Astrocyte (in vitro differentiated cells and primary cell): ENCODE data around the gene PRR15L. TPM values are rescaled to one million over a fixed set of nuclear protein-coding genes. Genes with fewer than 3 reads are reported as not detected.

Experiments used
- DNase-seq: peaks from one replicate; pipeline ENCODE4 v3.0.0-alpha.2; 2010; ENCODE audit warnings: low read depth
- FAIRE-seq: peaks from 2 replicates; lab custom pipeline; 2011; peaks lifted over from hg19 to GRCh38; lab: Jason Lieb, UNC
- H2AFZ ChIP-seq: 2 replicates; pipeline ENCODE4 v1.6.0; 2012; ENCODE audit warnings: low read depth, low read length, inconsistent platforms
- H3K27ac ChIP-seq: 2 replicates; pipeline ENCODE4 v1.5.1; 2011; ENCODE audit warnings: low read depth, low read length, inconsistent platforms
- H3K27me3 ChIP-seq: 2 replicates; pipeline ENCODE4 v1.6.0; 2011; ENCODE audit warnings: low read length, inconsistent platforms; ENCODE audit not compliant: insufficient read depth
- H3K36me3 ChIP-seq: 2 replicates; pipeline ENCODE4 v1.5.1; 2011; ENCODE audit warnings: low read length, inconsistent platforms; ENCODE audit not compliant: insufficient read depth
- H3K4me1 ChIP-seq: 2 replicates; pipeline ENCODE4 v1.5.1; 2011; ENCODE audit warnings: low read length, inconsistent platforms; ENCODE audit not compliant: insufficient read depth
- H3K4me2 ChIP-seq: 2 replicates; pipeline ENCODE4 v1.6.0; 2012; ENCODE audit warnings: low read length, inconsistent platforms
- H3K4me3 ChIP-seq: 2 replicates; pipeline ENCODE4 v1.5.1; 2011; ENCODE audit warnings: low read depth, mild to moderate bottlenecking, low read length, inconsistent platforms; ENCODE audit not compliant: insufficient read depth
- H3K79me2 ChIP-seq: 2 replicates; pipeline ENCODE4 v1.6.0; 2012; ENCODE audit warnings: mild to moderate bottlenecking, low read length, inconsistent platforms; ENCODE audit not compliant: insufficient read depth
- H3K9ac ChIP-seq: 2 replicates; pipeline ENCODE4 v1.6.0; 2012; ENCODE audit warnings: mild to moderate bottlenecking, low read length, inconsistent platforms
- H3K9me3 ChIP-seq: 2 replicates; pipeline ENCODE4 v1.5.1; 2012; ENCODE audit warnings: low read depth, mild to moderate bottlenecking, low read length, inconsistent platforms; ENCODE audit not compliant: insufficient read depth
- H4K20me1 ChIP-seq: 2 replicates; pipeline ENCODE4 v1.6.0; 2012; ENCODE audit warnings: low read length, inconsistent platforms; ENCODE audit not compliant: insufficient read depth
- H3K27ac Mint-ChIP-seq: one replicate; pipeline ENCODE4 v1.8.0; 2021; ENCODE audit warnings: mild to moderate bottlenecking, mixed read lengths; ENCODE audit not compliant: unreplicated experiment
- H3K27me3 Mint-ChIP-seq: one replicate; pipeline ENCODE4 v1.8.0; 2021; ENCODE audit warnings: low read depth, mixed read lengths; ENCODE audit not compliant: unreplicated experiment
- H3K36me3 Mint-ChIP-seq: one replicate; pipeline ENCODE4 v1.8.0; 2021; ENCODE audit warnings: low read depth, mixed read lengths; ENCODE audit not compliant: unreplicated experiment
- H3K4me1 Mint-ChIP-seq: one replicate; pipeline ENCODE4 v1.8.0; 2021; ENCODE audit warnings: low read depth, mixed read lengths; ENCODE audit not compliant: unreplicated experiment
- H3K4me3 Mint-ChIP-seq: one replicate; pipeline ENCODE4 v1.8.0; 2021; ENCODE audit warnings: mild to moderate bottlenecking, moderate library complexity, mixed read lengths; ENCODE audit not compliant: unreplicated experiment
- H3K9me3 Mint-ChIP-seq: one replicate; pipeline ENCODE4 v1.8.0; 2021; ENCODE audit warnings: mild to moderate bottlenecking, mixed read lengths; ENCODE audit not compliant: unreplicated experiment
- CTCF ChIP-seq: IDR thresholded peaks from 2 replicates; pipeline ENCODE4 v1.5.1; 2011; ENCODE audit warnings: low read depth, mild to moderate bottlenecking, inconsistent platforms, low read length, moderate library complexity; ENCODE audit not compliant: insufficient read depth
- EZH2 ChIP-seq: IDR thresholded peaks from 2 replicates; pipeline ENCODE4 v1.6.1; 2012; ENCODE audit warnings: mild to moderate bottlenecking, low read length, inconsistent platforms; ENCODE audit not compliant: insufficient read depth
- total RNA-seq: library from RNA; stranded (reverse); gene quantifications from 2 replicates; pipeline ENCODE4 v1.2.1, GENCODE V29; 2021

Gene PRR15L
- total RNA-seq, 1 donor from 2014 or later, result not detected

GRCh38 chr17:47916489-47917208 lies 41.0 kb downstream of the PRR15L start:
- no peak overlapping the region for H3K4me3 ChIP-seq
- no peak overlapping the region for H3K27ac ChIP-seq
- no peak for TF ChIP-seq EZH2
- TF ChIP-seq CTCF, result no peak
- no peaks in the 10 kb centered on the region for H3K36me3 ChIP-seq
- no peak overlapping the region for H2AFZ ChIP-seq
- H4K20me1 ChIP-seq, result peaks cover 4% of the 10 kb centered on the region
- no peaks in the 10 kb centered on the region for H3K4me1 Mint-ChIP-seq
- no peak for DNase-seq
- no peaks in the 10 kb centered on the region for H3K9me3 Mint-ChIP-seq
- no peak overlapping the region for H3K27ac Mint-ChIP-seq
- H3K9me3 ChIP-seq, result no peaks in the 10 kb centered on the region
- no peaks in the 10 kb centered on the region for H3K79me2 ChIP-seq
- H3K36me3 Mint-ChIP-seq, result peaks cover 9% of the 10 kb centered on the region
- no peaks in the 10 kb centered on the region for H3K27me3 ChIP-seq
- no peaks in the 10 kb centered on the region for H3K27me3 Mint-ChIP-seq
- no peak overlapping the region for H3K4me2 ChIP-seq
- H3K4me1 ChIP-seq, result no peaks in the 10 kb centered on the region
- FAIRE-seq, result no peak
- no peak overlapping the region for H3K9ac ChIP-seq
- no peak overlapping the region for H3K4me3 Mint-ChIP-seq

- no peak for TF ChIP-seq CTCF
- TF ChIP-seq EZH2, result no peak
- no peak overlapping the region for H3K4me2 ChIP-seq
- no peak overlapping the region for H3K9ac ChIP-seq
- H3K27ac ChIP-seq, result no peak overlapping the region
- H3K4me1 Mint-ChIP-seq, result no peaks in the 10 kb centered on the region
- no peak overlapping the region for H3K4me3 ChIP-seq
- H3K4me1 ChIP-seq, result no peaks in the 10 kb centered on the region
- no peak for FAIRE-seq
- H3K27ac Mint-ChIP-seq, result no peak overlapping the region
- no peaks in the 10 kb centered on the region for H3K9me3 Mint-ChIP-seq
- H3K9me3 ChIP-seq, result no peaks in the 10 kb centered on the region
- no peaks in the 10 kb centered on the region for H3K27me3 Mint-ChIP-seq
- H3K79me2 ChIP-seq, result no peaks in the 10 kb centered on the region
- H3K36me3 Mint-ChIP-seq, result peaks cover 8% of the 10 kb centered on the region
- H3K36me3 ChIP-seq, result no peaks in the 10 kb centered on the region
- no peak overlapping the region for H3K4me3 Mint-ChIP-seq
- H3K27me3 ChIP-seq, result no peaks in the 10 kb centered on the region
- peaks cover 4% of the 10 kb centered on the region for H4K20me1 ChIP-seq
- DNase-seq, result no peak
- H2AFZ ChIP-seq, result no peak overlapping the region
Measured at GRCh38 chr17:47915776-47916398, 41.8 kb downstream of the PRR15L start.
